GM18511 (cell line): ENCODE measurements around the gene HSDL2.
"Not testable (repeated sequence)": the region's sequence is repeated elsewhere in the genome, so short reads cannot be mapped to it uniquely, and the experiment has no call there.

ENCODE experiments used
- ATAC-seq: cut with Tn5 transposase; IDR thresholded peaks from one replicate; pipeline ENCODE4 v1.9.1; 2021; ENCODE audit warnings: mild to moderate bottlenecking, moderate library complexity; ENCODE audit not compliant: unreplicated experiment

The HSDL2 gene

DNA sequence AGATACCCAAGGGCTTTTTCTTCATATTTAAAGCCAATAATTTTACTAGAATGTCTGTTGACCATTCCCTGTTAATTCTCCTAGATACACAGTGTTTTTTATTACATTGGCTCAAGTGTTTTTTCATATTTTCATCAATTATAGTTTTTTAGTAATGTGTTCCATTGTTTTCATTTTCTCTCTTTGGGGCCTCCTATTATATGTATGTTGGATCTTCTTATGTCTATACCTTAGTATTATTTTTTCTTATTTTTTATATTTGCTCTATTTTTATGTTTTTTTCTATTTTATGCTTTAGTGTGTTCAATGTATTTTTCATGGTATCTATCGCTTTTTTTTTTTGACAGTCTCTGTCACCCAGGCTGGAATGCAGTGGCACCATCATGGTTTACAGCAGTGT is 114.2 kb downstream of the HSDL2 start:
- no peak for ATAC-seq

DNA sequence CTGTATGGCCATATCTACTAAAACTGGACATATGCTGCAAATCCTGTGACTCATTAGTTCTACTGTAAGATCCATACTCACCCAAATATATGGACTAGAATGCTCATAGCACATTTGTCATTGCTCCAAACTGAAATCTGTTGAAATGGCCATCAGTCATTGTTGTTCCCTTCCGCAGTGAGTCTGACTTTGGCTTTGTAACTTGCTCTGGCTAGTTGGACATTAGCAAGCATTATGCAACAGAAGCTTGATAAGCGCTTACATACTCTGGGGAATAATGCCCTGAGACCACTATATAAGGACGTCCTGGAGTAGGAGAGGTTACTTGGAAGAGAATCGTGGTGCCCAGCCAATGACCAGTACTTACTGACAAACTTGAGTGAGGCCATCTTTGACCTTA is 115.7 kb downstream of the HSDL2 start:
- ATAC-seq: no peak

DNA sequence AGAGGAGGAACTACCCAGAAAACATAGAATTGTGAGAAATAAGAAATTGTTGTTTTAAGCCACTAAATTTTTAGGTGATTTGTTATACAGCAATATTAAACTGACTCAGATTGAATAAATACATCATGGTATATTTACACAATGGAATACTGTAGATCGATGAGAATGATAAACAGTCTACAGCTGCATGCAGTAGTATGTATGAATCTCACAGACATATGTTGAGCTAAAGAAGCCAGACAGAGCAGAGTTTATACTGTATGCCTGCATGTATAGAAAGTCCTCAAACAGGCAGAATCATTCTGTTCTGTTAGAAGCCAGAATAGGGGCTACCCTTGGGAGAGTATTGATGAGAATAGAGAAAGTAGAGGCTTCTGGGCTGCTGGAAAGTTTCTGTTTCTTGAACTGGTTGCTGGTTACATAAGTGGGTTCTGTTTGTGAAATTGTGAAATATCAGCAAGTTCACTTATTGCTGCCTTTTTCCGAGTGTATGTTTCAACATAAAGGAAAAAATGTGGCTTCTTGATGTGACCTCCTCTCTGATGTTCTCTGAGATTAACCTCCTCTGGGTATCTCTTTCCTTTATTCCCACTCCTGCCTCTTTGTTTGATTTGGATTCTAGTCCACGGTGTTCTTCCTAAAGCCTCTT is 116.3 kb downstream of the HSDL2 start:
- no peak for ATAC-seq

DNA sequence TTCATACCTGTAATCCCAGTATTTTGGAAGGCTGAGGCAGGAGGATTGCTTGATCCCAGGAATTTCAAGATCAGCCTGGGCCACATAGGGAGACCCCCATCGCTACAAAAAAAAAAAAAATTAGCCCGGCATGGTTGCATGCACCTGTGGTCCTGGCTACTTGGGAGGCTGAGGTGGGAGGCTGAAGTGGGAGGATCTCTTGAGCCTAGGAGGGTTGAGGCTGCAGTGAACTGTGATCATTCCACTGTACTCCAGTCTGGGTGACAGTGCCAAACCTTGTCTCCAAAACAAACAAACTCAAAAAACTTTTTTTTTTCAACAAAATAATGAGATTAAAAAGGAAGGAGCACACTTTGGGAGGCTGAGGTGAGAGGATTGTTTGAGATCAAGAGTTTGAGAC is 120.9 kb downstream of the HSDL2 start:
- ATAC-seq: no peak

DNA sequence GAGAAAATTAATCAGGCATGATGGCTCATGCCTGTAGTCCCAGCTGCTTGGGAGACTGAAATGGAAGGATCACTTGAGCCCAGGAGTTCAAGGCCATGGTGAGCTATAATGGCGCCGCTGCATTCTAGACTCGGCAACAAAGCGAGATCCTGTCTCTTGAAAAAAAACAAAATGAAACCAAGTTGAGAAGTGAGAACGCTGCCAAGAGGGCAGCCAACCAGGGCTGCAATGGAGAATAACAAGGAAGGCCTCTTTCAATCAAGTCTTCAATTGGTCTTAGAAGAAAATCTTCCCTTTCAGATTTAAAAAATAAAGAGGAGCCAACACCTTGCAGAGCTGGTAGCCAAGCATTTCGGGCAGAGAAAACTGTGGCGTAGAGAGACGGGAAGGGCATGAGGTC is 121.4 kb downstream of the HSDL2 start:
- no peak for ATAC-seq

DNA sequence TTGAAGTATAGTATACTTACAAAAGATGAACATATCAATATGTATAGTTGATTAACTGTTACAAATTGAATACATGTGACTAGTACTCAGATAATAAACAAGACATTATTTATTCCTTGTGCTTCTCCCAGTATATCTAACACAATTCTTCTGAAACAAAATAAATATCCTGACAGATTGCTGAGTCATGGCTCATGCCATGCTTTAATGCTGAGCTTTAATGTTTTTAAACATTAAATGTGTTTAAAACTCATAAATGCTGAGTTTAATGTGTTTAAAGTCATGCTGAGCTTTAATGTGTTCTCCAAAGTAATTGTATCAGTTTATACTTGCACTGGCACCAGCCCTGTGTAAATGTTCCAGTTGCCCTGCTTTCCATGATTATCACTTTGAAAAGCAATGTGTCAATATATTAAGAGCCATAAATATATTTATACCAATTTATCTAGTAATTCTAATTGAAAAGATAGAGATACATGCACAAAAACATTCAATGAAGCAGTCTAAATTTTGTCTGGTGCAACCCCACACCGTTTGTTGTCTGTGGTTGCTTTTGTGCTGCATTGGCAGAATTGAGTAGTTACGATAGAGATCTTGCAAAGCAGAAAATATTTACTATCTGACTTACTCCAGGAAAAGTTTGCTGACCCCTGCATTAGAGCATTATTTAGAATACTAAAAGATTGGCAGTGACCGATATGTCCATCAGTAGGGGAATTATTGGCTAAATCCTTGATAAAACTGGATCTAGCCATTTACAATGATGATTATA is 122.5 kb downstream of the HSDL2 start:
- no peak for ATAC-seq

DNA sequence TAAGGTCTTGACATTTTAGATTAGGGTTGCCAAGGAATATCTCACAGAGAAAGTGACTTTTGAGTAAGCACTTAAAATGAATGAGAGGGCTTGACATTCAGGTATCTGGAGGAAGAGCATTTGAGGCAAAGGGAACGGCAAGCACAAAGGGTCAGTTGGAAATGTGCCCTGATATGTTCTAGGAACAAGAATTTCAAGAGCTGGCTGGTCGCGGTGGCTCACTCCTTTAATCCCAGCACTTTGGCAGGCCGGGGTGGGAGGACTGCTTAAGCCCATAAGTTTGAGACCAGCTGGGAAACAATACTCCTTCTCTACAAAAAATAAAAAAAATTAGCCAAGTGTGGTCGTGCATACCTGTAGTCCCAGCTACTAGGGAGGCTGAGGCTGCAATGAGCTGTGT is 123.3 kb downstream of the HSDL2 start:
- ATAC-seq: no peak

DNA sequence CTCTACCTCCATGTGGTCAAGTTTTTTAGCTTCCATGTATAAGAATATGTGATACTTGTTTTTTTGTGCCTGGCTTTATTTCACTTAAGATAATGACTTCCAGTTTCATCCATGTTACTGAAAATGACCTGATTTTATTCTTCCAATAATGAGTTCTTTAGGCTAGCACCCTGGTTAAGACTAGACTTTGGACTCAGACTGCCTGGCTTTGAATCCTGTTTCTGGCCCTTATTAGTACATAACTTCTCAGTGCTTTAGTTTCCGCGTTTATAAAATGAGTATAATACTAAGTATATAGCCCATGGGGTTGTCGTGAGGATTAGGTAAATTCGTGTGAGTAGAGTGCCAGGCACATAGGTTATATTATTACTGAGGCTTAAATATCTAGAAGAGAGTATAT is 125.2 kb downstream of the HSDL2 start:
- ATAC-seq: no peak

DNA sequence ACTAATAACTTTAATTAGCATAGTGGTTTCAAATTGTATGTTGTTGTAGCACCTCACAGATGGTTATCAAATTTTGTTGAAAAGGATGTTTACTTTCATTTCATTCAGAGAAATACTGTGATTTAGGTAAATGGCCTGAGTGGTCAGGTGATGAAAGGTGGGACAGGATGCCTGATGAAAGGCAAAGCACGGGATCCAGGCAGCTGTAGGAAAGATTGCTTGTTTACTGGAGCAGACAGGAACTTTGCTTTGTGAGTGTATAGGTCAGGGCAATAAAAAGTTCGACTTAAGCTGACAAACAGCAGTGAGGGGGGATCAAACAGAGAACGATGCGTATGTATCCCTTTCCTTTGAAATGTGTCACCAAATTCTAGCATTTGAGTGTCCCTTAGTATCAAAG is 125.7 kb downstream of the HSDL2 start:
- ATAC-seq: no peak

DNA sequence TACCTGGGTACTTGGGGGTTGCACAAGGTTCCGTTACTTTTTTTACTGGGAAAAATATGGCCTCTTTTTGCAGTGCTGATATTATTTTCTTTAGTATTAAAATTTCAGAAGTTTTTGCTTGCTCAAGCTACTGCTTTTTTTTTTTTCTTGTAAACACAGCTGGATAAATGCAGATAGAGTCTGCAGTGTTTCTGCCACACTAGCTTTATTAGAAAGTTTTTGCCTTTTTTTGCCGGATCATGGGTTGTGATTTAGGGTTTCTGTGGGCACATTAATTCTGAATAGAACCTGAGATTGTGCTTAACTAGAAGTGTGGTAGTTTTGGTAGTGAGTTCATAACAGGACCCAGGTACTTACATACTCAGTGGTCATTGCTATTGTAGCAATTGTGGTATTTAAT is 126.7 kb downstream of the HSDL2 start:
- no peak for ATAC-seq

DNA sequence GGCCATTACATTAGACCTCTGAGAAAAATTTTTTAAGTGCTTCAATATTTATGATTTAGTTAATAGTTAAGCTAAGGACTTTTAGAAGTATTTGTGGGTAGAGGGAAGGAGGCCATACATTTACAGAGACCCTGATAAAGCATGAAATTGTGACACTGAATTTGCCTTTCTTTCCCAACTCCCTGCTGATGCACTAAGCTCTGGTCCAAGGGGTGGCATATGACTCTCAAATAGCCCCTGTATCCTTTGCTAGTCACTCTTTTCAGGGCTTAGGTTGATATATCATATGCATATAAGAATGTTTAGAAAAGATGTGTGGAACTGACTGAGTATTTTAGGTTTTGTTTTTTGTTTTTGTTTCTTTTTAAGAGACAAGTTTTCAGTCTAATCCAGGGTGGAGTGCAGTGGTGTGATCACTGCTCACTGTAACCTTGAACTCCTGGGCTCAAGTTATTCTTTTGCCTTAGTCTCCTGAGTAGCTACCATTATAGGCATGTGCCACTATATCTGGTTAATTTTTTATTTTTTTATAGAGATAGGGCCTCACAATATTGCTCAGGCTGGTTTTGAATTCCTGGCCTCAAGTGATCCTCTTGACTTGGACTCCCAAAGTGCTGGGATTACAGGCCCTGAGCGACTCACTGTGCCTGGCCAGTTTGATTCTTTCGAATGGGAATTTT is 127.2 kb downstream of the HSDL2 start:
- no peak for ATAC-seq

DNA sequence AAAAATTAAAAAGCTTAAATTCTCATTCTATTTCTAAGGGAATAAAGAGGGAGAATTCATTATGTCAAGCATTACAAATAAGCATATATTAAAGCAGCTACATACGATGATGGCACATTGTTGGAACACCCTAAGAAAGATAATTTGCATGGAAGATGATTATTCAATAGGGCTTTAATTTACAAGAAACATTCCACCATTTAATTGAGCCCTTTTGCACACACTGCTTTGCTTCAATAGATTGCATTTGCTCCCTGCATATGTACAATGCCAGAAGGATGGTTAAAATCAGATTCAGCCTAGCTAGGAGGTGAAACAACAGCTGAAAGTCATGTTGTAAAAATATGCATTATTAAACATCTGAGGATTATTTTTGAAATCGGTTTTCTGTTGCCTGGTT is 128.5 kb downstream of the HSDL2 start:
- ATAC-seq: no peak

DNA sequence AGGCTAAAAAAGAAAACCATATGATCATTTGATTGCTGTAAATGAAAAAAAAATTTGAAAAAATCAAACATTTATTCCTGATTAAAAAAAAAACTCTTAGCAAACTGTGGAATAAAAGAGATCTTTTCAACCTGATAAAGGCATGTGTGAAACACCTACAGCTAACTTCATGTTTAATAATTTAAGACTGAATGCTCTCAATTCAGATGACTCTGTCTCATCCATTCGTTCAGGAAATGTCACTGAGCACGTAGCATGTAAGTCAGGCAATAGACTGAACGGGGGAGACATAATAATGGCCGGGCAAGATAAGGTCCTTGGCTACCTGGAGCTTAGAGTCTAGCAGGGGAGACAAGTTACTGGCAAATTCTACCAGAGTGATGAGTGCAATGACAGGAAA is 132.5 kb downstream of the HSDL2 start:
- not testable (repeated sequence) for ATAC-seq

DNA sequence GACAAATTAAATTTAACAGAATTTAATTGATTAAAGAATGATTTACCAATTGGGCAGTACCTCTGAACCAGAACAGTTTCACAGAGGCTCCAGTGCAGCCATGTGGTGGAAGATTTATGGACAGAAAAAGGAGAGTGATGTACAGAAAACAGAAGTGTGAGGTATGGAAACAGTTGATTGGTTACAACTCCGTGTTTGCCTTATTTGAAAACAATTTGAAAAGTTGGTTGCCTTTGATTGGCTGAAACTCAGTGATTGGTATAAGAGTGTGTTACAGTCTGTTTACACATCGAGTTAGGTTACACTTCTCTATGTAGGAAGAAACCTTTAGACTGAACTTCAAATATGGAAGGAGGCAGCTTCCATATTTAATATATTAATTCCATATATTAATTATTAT is 136.9 kb downstream of the HSDL2 start:
- ATAC-seq: no peak

DNA sequence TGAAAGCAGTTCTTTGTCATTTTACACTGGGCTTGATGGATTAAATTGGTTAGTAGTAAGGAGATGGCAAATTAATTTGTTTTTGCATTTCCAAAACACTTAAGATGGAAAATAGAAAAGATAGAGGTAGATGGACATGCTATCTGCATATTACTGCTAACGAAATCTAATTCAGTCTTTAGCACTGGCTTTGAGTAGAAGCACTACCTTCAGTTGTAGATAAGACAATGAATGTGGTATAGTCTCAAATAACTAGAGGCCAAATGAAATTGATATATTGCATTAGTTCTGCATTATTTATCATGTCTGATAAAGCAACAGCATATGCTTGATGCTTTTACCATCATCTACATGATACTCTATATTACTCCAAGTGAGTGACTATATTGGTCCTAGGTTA is 140.2 kb downstream of the HSDL2 start:
- no peak for ATAC-seq

DNA sequence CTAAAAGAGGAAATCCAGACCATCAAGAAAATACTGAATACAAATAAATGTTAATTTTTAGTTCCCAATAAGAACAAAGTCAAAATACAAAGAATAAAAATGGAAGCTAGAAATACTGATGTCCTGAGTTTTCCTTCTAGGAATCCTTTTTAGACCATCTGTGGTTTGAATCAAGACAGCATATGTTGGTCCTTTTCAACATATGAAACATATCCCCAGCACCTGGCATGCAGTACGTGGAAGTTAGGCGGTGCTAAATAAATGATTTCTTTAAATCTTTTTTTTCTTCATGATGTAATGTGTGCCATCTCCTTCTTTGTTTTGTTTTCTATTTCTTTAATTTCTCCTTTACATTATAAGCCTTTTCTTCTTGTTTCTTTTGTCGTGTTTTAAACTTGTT is 140.7 kb downstream of the HSDL2 start:
- ATAC-seq: no peak
